Right atrium auricular region (tissue), 2 donors: Measurements from ENCODE around the gene RAE1. TPM values are rescaled to one million over a fixed set of nuclear protein-coding genes. Genes with fewer than 3 reads are reported as not detected.
A peak's percentile ranks its signal among the peaks of the same experiment; 100 is the strongest.

Experiments
- DNase-seq: peaks from one replicate; pipeline ENCODE4 v3.0.0-alpha.2; 2019; ENCODE audit warnings: low spot score
- H3K27ac ChIP-seq, 2 donors: fragments of 200-600 bp; sonication (generic); 1 replicate in 1 of 2; 2 replicates in 1 of 2; pipeline ENCODE4 v1.5.1; 2016 to 2019
- H3K27me3 ChIP-seq, 2 donors: fragments of 200-600 bp; sonication (generic); one replicate each; pipeline versions ENCODE4 v1.5.1 to v1.6.0; 2017 to 2019
- H3K36me3 ChIP-seq: fragments of 200-600 bp; sonication (generic); one replicate; pipeline ENCODE4 v1.5.1; 2016
- H3K4me1 ChIP-seq, 2 donors: fragments of 200-600 bp; sonication (generic); one replicate each; pipeline versions ENCODE4 v1.5.1 to v1.6.0; 2017 to 2019
- H3K4me3 ChIP-seq, 2 donors: fragments of 200-600 bp; sonication (generic); 1 replicate in 1 of 2; 2 replicates in 1 of 2; pipeline ENCODE4 v1.5.1; 2017 to 2019; ENCODE audit warnings: mild to moderate bottlenecking in 1 of 2, moderate library complexity in 1 of 2
- H3K9me3 ChIP-seq, 2 donors: fragments of 200-600 bp; sonication (generic); one replicate each; pipeline ENCODE4 v1.5.1; 2019
- CTCF ChIP-seq, 2 donors: fragments of 200-600 bp; sonication (generic); IDR thresholded peaks; one replicate each; pipeline ENCODE4 v1.5.1; 2019; ENCODE audit warnings: antibody characterized with exemption in 2 of 2
- total RNA-seq, 2 donors: library from RNA; depleted of rRNA; stranded (reverse); fragments of >200 nt; gene quantifications; one replicate each; pipeline ENCODE4 v1.1.0, GENCODE V29; 2016

Gene RAE1
- total RNA-seq, 2 donors from 2014 or later = 11.6 to 11.8 TPM

- peaks cover 0 to 79% of the 10 kb centered on the region in 2 donors for H3K4me1 ChIP-seq
- H3K4me3 ChIP-seq = no peak overlapping the region
- no peaks in the 10 kb centered on the region for H3K27me3 ChIP-seq
- H3K27ac ChIP-seq = peak overlapping the region; percentile 75 to 76
- no peak for TF ChIP-seq CTCF (IDR thresholded peaks at IDR 0.05)
- H3K36me3 ChIP-seq = peaks cover 63% of the 10 kb centered on the region
- no peak for DNase-seq
- no peaks in the 10 kb centered on the region for H3K9me3 ChIP-seq
These were observed 56.5 kb downstream of the RAE1 start for GRCh38 chr20:57407541-57407956.

GRCh38 chr20:57408131-57408530 lies 57.1 kb downstream of the RAE1 start:
- peak overlapping the region; percentile 75 to 76 for H3K27ac ChIP-seq
- no peak for DNase-seq
- peaks cover 57% of the 10 kb centered on the region for H3K36me3 ChIP-seq
- no peaks in the 10 kb centered on the region for H3K27me3 ChIP-seq
- TF ChIP-seq CTCF (IDR thresholded peaks at IDR 0.05) = no peak
- H3K4me1 ChIP-seq = peaks cover 0 to 77% of the 10 kb centered on the region in 2 donors
- no peak overlapping the region for H3K4me3 ChIP-seq
- H3K9me3 ChIP-seq = no peaks in the 10 kb centered on the region

- H3K36me3 ChIP-seq = peaks cover 54% of the 10 kb centered on the region
- no peak for DNase-seq
These were observed 57.6 kb downstream of the RAE1 start for GRCh38 chr20:57408536-57409233.

GRCh38 chr20:57409316-57409671 lies 58.2 kb downstream of the RAE1 start:
- no peak for TF ChIP-seq CTCF (IDR thresholded peaks at IDR 0.05)
- Histone ChIP-seq H3K9me3 (no peaks in the 10 kb centered on the region), H3K27me3 (no peaks in the 10 kb centered on the region), H3K4me3 (no peak overlapping the region), H3K36me3 (peaks cover 48% of the 10 kb centered on the region), H3K4me1 (peaks cover 0 to 66% of the 10 kb centered on the region in 2 donors), H3K27ac (peak overlapping the region; percentile 75 to 76)
- DNase-seq = no peak

More at GRCh38 chr20:57408536-57409233, 57.6 kb downstream of the RAE1 start:
- Histone ChIP-seq H3K27me3 (no peaks in the 10 kb centered on the region), H3K9me3 (no peaks in the 10 kb centered on the region), H3K27ac (peak overlapping the region; percentile 75 to 76), H3K4me1 (peaks cover 0 to 72% of the 10 kb centered on the region in 2 donors), H3K4me3 (no peak overlapping the region)
- TF ChIP-seq CTCF (IDR thresholded peaks at IDR 0.05) = no peak

GRCh38 chr20:57409672-57410397 lies 58.8 kb downstream of the RAE1 start:
- DNase-seq = no peak

More at GRCh38 chr20:57409672-57410397, 58.8 kb downstream of the RAE1 start:
- Histone ChIP-seq H3K36me3 (peaks cover 42% of the 10 kb centered on the region), H3K27ac (peak overlapping the region; percentile 75 to 76), H3K4me3 (no peak overlapping the region), H3K9me3 (no peaks in the 10 kb centered on the region), H3K4me1 (peaks cover 0 to 61% of the 10 kb centered on the region in 2 donors), H3K27me3 (no peaks in the 10 kb centered on the region)
- no peak for TF ChIP-seq CTCF (IDR thresholded peaks at IDR 0.05)
